ENCODE measurements around the gene OSBPL8. TPM values are rescaled to one million over a fixed set of nuclear protein-coding genes. Genes with fewer than 3 reads are reported as not detected.
"Not testable (repeated sequence)": the region's sequence is repeated elsewhere in the genome, so short reads cannot be mapped to it uniquely, and the experiment has no call there.

Gene OSBPL8
- total and polyA plus RNA-seq, 2 experiments from 2014 or later = 64.4 to 73.4 TPM

GRCh38 chr12:76523408-76523807, 36.2 kb downstream of the OSBPL8 start:
- no peak for DNase-seq
- Histone ChIP-seq H3K27me3 (replicated peaks; ENCODE audit: insufficient read depth) (no peaks in the 10 kb centered on the region), H4K20me1 (ENCODE audit: insufficient read depth) (0 out of 2 replicates have a peak, but pooled peaks cover 9% of the 10 kb centered on the region), H3K9me3 (ENCODE audit: low read depth) (no peaks in the 10 kb centered on the region), H3K9ac (no peak overlapping the region), H3K4me1 (ENCODE audit: insufficient read depth) (no peaks in the 10 kb centered on the region), H3K4me3 (no peak overlapping the region), H3K79me2 (ENCODE audit: insufficient read depth) (peaks cover 100% of the 10 kb centered on the region), H3K36me3 (ENCODE audit: low read depth) (no peaks in the 10 kb centered on the region), H3K9me2 (ENCODE audit: insufficient read depth) (no peaks in the 10 kb centered on the region), H3K27ac (no peak overlapping the region), H3F3A (ENCODE audit: insufficient read depth) (peaks cover 6% of the 10 kb centered on the region; the same call in 1 of the 2 replicates), H2AFZ (no peak overlapping the region), H3K4me2 (ENCODE audit: unreplicated experiment) (no peak overlapping the region)
- no peak for TF ChIP-seq EZH2phosphoT487 (IDR thresholded peaks at IDR 0.05; ENCODE audit: insufficient read depth, low read depth)
- in situ Hi-C loops (cut with MboI) = no loop called here

GRCh38 chr12:76520348-76520747, 39.2 kb downstream of the OSBPL8 start:
- peaks cover 100% of the 10 kb centered on the region for H3K79me2 ChIP-seq (ENCODE audit: insufficient read depth)
- no peaks in the 10 kb centered on the region for H3K9me3 ChIP-seq (ENCODE audit: low read depth)
- no peak overlapping the region for H3K9ac ChIP-seq
- H2AFZ ChIP-seq = no peak overlapping the region
- in situ Hi-C loops (cut with MboI) = no loop called here
- H3K4me2 ChIP-seq (ENCODE audit: unreplicated experiment) = no peak overlapping the region
- no peak overlapping the region for H3K4me3 ChIP-seq
- no peaks in the 10 kb centered on the region for H3K36me3 ChIP-seq (ENCODE audit: low read depth)
- H3K9me2 ChIP-seq (ENCODE audit: insufficient read depth) = no peaks in the 10 kb centered on the region
- DNase-seq = no peak
- H3F3A ChIP-seq (ENCODE audit: insufficient read depth) = no peaks in the 10 kb centered on the region
- no peaks in the 10 kb centered on the region for H3K4me1 ChIP-seq (ENCODE audit: insufficient read depth)
- no peaks in the 10 kb centered on the region for H3K27me3 ChIP-seq (replicated peaks; ENCODE audit: insufficient read depth)
- H3K27ac ChIP-seq = no peak overlapping the region
- H4K20me1 ChIP-seq (ENCODE audit: insufficient read depth) = peaks cover 9% of the 10 kb centered on the region; the same call in 1 of the 2 replicates
- TF ChIP-seq EZH2phosphoT487 (IDR thresholded peaks at IDR 0.05; ENCODE audit: insufficient read depth, low read depth) = no peak
- TF ChIP-seq EZH2 (IDR thresholded peaks at IDR 0.05; ENCODE audit: insufficient read depth, poor library complexity, severe bottlenecking) = no peak

GRCh38 chr12:76519538-76519937, 40.0 kb downstream of the OSBPL8 start:
- DNase-seq = no peak
- H3K9me3 ChIP-seq (ENCODE audit: low read depth) = no peaks in the 10 kb centered on the region
- H3K36me3 ChIP-seq (ENCODE audit: low read depth) = no peaks in the 10 kb centered on the region
- in situ Hi-C loops (cut with MboI) = no loop called here
- no peak overlapping the region for H3K9ac ChIP-seq
- 97 to 98% methylated on average over 5 of the region's 5 CpGs for WGBS, 2 experiments (ENCODE audit: low coverage in 1 of 2, low lambda C conversion rate in 2 of 2, missing lambda C conversion rate in 2 of 2)
- TF ChIP-seq EZH2 (IDR thresholded peaks at IDR 0.05; ENCODE audit: insufficient read depth, poor library complexity, severe bottlenecking) (no peak), EZH2phosphoT487 (IDR thresholded peaks at IDR 0.05; ENCODE audit: insufficient read depth, low read depth) (no peak)
- no peak overlapping the region for H3K4me3 ChIP-seq
- H2AFZ ChIP-seq = no peak overlapping the region
- H3K4me1 ChIP-seq (ENCODE audit: insufficient read depth) = no peaks in the 10 kb centered on the region
- H3K27ac ChIP-seq = no peak overlapping the region
- no peaks in the 10 kb centered on the region for H3K9me2 ChIP-seq (ENCODE audit: insufficient read depth)
- no peak overlapping the region for H3K4me2 ChIP-seq (ENCODE audit: unreplicated experiment)
- no peaks in the 10 kb centered on the region for H3F3A ChIP-seq (ENCODE audit: insufficient read depth)
- H4K20me1 ChIP-seq (ENCODE audit: insufficient read depth) = peaks cover 9% of the 10 kb centered on the region; the same call in 1 of the 2 replicates
- H3K27me3 ChIP-seq (replicated peaks; ENCODE audit: insufficient read depth) = no peaks in the 10 kb centered on the region
- H3K79me2 ChIP-seq (ENCODE audit: insufficient read depth) = peaks cover 100% of the 10 kb centered on the region

- Histone ChIP-seq H3K27me3 (replicated peaks; ENCODE audit: insufficient read depth) (no peaks in the 10 kb centered on the region), H3K4me2 (ENCODE audit: unreplicated experiment) (no peak overlapping the region), H4K20me1 (ENCODE audit: insufficient read depth) (peaks cover 9% of the 10 kb centered on the region; the same call in 1 of the 2 replicates), H3K9me3 (ENCODE audit: low read depth) (no peaks in the 10 kb centered on the region), H3K4me1 (ENCODE audit: insufficient read depth) (no peaks in the 10 kb centered on the region), H3F3A (ENCODE audit: insufficient read depth) (no peaks in the 10 kb centered on the region), H2AFZ (no peak overlapping the region), H3K36me3 (ENCODE audit: low read depth) (no peaks in the 10 kb centered on the region), H3K9me2 (ENCODE audit: insufficient read depth) (no peaks in the 10 kb centered on the region), H3K79me2 (ENCODE audit: insufficient read depth) (peaks cover 100% of the 10 kb centered on the region), H3K27ac (no peak overlapping the region), H3K4me3 (no peak overlapping the region), H3K9ac (no peak overlapping the region)
- WGBS, 2 experiments (ENCODE audit: low coverage in 1 of 2, low lambda C conversion rate in 2 of 2, missing lambda C conversion rate in 2 of 2) = 94% methylated on average over 2 of the region's 2 CpGs
- in situ Hi-C loops (cut with MboI) = no loop called here
- no peak for DNase-seq
- TF ChIP-seq EZH2phosphoT487 (IDR thresholded peaks at IDR 0.05; ENCODE audit: insufficient read depth, low read depth) = no peak
- no peak for TF ChIP-seq EZH2 (IDR thresholded peaks at IDR 0.05; ENCODE audit: insufficient read depth, poor library complexity, severe bottlenecking)
Observed at GRCh38 chr12:76518699-76519098, 40.9 kb downstream of the OSBPL8 start.

GRCh38 chr12:76515271-76515670, 44.3 kb downstream of the OSBPL8 start:
- no peaks in the 10 kb centered on the region for H3K4me1 ChIP-seq (ENCODE audit: insufficient read depth)

DNA sequence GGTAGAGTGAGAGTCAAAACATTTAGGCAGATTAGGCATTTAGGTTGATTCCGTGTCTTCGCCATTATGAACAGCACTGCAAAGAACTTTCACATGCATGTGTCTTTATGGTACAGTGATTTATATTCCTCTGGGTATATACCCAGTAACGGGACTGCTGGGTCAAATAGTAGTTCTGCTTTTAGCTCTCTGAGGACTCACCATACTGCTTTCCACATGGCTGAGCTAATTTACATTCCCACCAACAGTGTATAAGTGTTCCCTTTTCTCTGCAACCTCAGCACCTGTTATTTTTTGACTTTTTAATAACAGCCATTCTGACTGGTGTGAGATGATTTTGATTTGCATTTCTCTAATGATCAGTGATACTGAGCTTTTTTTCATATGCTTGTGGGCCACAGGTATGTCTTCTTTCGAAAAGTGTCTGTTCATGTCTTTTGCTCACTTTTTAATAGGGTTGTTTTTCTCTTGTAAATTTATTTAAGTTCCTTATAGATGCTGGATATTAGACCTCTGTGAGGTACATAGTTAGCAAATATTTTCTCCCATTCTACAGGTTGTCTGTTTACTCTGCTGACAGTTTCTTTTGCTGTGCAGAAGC, 48.4 kb downstream of the OSBPL8 start:
- H3K9me2 ChIP-seq (ENCODE audit: insufficient read depth); H3K36me3 ChIP-seq (ENCODE audit: low read depth); in situ Hi-C loops (cut with MboI); H2AFZ ChIP-seq; H3K4me2 ChIP-seq (ENCODE audit: unreplicated experiment); H3K9me3 ChIP-seq (ENCODE audit: low read depth); H3K27me3 ChIP-seq (replicated peaks; ENCODE audit: insufficient read depth); H3K27ac ChIP-seq; H3K4me1 ChIP-seq (ENCODE audit: insufficient read depth); H3F3A ChIP-seq (ENCODE audit: insufficient read depth); H4K20me1 ChIP-seq (ENCODE audit: insufficient read depth); H3K9ac ChIP-seq; H3K4me3 ChIP-seq; DNase-seq: not testable (repeated sequence)
- 94 to 99% methylated on average over 4 of the region's 4 CpGs for whole genome bisulfite sequencing, 2 experiments (ENCODE audit: low coverage in 1 of 2, low lambda C conversion rate in 2 of 2, missing lambda C conversion rate in 2 of 2)
- H3K79me2 ChIP-seq (ENCODE audit: insufficient read depth) = peaks cover 93% of the 10 kb centered on the region

More at GRCh38 chr12:76515271-76515670, 44.3 kb downstream of the OSBPL8 start:
- Histone ChIP-seq H3K79me2 (ENCODE audit: insufficient read depth) (peaks cover 97% of the 10 kb centered on the region), H3K36me3 (ENCODE audit: low read depth) (no peaks in the 10 kb centered on the region), H4K20me1 (ENCODE audit: insufficient read depth) (peaks cover 6% of the 10 kb centered on the region; the same call in 1 of the 2 replicates), H2AFZ (no peak overlapping the region), H3K4me3 (no peak overlapping the region), H3K9me2 (ENCODE audit: insufficient read depth) (no peaks in the 10 kb centered on the region), H3K4me2 (ENCODE audit: unreplicated experiment) (no peak overlapping the region), H3K9me3 (ENCODE audit: low read depth) (no peaks in the 10 kb centered on the region), H3K9ac (no peak overlapping the region), H3K27me3 (replicated peaks; ENCODE audit: insufficient read depth) (no peaks in the 10 kb centered on the region), H3F3A (ENCODE audit: insufficient read depth) (no peaks in the 10 kb centered on the region), H3K27ac (no peak overlapping the region)
- in situ Hi-C loops (cut with MboI) = no loop called here
- DNase-seq = no peak
- WGBS, 2 experiments (ENCODE audit: low coverage in 1 of 2, low lambda C conversion rate in 2 of 2, missing lambda C conversion rate in 2 of 2) = 96 to 100% methylated on average over 4 of the region's 4 CpGs
- no peak for TF ChIP-seq EZH2 (IDR thresholded peaks at IDR 0.05; ENCODE audit: insufficient read depth, poor library complexity, severe bottlenecking)
- no peak for TF ChIP-seq EZH2phosphoT487 (IDR thresholded peaks at IDR 0.05; ENCODE audit: insufficient read depth, low read depth)
